OCI-LY3 (cell line): ENCODE data around the gene OR5B21.

Experiments used
- EZH2phosphoT487 ChIP-seq: fragments of 200-600 bp; shearing (Covaris generic); IDR thresholded peaks from 2 replicates; pipeline ENCODE4 v1.6.1; 2018; ENCODE audit warnings: antibody characterized with exemption, mixed run types, low read depth
- TF ChIP-seq, protein P1 (sequence below): fragments of 200-600, 300-600 bp; sonication (generic); IDR thresholded peaks from 2 replicates; pipeline ENCODE4 v1.5.1; 2014; ENCODE audit warnings: antibody characterized with exemption, low read length, low read depth

DNA sequence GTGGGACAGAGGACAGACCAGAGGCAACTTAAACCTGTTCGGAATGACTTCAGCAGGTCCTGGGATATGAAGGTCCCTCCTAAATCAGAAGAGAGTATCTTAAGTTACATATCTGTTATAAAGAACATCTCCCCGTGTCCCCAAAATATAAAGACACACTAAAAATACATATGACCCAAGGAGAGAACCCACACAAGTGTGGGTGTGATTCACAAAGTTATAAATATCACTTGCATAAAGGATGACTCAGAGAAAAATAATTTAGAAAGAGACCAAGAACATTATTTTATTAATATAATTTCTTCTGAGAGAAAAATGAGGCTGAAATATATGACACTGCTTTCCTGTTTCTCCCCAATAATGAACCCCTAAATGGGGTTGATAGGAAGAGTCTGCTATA, 14.2 kb downstream of the OR5B21 start:
- TF ChIP-seq, protein P1, sequence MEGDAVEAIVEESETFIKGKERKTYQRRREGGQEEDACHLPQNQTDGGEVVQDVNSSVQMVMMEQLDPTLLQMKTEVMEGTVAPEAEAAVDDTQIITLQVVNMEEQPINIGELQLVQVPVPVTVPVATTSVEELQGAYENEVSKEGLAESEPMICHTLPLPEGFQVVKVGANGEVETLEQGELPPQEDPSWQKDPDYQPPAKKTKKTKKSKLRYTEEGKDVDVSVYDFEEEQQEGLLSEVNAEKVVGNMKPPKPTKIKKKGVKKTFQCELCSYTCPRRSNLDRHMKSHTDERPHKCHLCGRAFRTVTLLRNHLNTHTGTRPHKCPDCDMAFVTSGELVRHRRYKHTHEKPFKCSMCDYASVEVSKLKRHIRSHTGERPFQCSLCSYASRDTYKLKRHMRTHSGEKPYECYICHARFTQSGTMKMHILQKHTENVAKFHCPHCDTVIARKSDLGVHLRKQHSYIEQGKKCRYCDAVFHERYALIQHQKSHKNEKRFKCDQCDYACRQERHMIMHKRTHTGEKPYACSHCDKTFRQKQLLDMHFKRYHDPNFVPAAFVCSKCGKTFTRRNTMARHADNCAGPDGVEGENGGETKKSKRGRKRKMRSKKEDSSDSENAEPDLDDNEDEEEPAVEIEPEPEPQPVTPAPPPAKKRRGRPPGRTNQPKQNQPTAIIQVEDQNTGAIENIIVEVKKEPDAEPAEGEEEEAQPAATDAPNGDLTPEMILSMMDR, result no peak
- no peak for TF ChIP-seq EZH2phosphoT487
